ENCODE data around the gene C1QTNF5.

The C1QTNF5 gene

DNA sequence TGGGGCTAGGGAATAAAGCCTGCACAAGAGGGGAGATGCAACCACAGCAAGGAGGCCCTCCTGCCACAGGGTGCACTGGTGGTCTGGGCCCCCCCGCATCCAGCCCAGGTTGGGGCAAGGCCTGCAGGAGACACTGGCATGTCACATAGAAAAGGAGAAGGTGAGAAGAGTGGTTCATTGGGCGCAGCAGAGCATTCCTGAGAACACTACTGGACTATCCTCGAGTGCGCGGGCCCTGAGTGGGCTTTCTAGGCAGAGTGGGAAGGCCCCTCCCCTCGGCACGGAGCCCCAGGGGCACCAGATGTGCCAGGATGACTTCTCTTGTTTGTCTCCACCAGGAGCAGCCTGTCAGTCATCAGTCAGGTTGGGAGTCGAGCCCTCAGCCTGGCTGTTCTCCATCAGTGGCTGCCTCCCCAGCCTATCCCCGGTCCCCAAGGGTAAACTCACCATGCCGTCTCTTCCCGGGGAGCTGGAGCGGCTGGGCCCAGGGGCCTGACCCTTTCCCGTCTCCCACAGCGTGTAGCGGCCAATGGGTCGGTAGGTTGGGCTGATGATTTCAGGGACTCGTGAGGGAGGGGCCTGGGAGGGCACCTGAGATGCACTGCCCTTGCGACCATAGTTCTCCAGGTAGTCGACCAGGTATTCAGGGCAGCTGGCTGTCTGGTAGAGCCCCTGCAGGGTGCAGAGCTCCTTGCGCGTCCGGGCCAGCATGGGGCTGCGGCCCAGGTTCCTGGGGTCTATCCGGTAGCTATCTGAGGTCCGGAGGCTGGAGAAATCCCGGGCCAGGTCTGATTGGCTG is 31.8 kb upstream of the C1QTNF5 start:
- no peak for DNase-seq

GRCh38 chr11:119371778-119372182 is 31.1 kb upstream of the C1QTNF5 start:
- no peak for DNase-seq

GRCh38 chr11:119371067-119371601 is 30.5 kb upstream of the C1QTNF5 start:
- DNase-seq, result no peak

GRCh38 chr11:119370486-119371046 is 29.9 kb upstream of the C1QTNF5 start:
- DNase-seq, result no peak

- DNase-seq, result no peak
Measured at GRCh38 chr11:119369132-119369925, 28.6 kb upstream of the C1QTNF5 start.

- DNase-seq, result no peak
Measured at GRCh38 chr11:119368121-119369034, 27.7 kb upstream of the C1QTNF5 start.

- no peak for DNase-seq
Measured at GRCh38 chr11:119367661-119368120, 27.0 kb upstream of the C1QTNF5 start.

DNA sequence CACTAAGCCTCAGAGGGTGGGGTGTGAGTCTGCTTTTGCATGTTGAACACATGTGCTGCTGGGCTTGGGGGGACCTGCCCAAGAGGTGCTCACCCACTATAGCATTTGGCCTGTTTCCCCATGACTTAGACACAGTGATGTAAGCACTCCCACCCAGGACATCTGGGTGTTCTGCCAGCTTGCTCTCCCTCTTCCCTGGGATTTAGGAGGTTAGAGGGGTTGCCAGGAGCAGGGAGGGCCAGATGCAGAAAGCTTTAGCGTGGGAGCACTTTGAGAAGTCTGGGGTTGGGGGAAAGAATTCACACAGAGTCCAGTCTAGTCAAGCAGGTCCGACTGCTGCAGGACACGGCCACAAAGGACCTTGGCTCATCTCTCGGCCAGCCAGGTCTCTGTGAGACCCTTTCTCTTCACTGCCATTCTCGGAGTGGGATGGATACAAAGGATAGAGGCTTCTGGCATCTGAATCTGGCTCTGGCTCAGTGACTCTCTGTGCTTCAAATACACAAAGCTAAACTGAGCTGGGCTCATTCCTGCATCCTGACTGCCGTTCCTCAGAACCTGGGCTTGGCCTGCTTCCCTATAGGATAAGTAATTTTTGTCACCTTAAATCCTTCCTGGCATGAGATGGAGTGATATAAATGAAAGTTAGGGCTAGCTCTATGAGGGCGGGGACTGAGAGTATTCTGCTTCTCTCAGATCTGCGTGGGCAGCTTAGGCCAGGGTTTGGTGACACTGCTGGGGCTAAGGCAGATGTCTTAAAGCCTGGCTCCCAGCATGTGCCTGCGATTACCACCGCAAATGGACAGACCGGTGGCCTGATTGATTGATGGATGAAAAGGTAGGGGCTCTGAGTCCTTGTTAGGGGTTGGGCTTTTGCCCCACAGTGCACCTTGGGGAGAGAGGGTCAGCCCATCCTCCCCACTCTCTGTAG is 26.3 kb upstream of the C1QTNF5 start:
- DNase-seq, result no peak

GRCh38 chr11:119365071-119365591 is 24.4 kb upstream of the C1QTNF5 start:
- DNase-seq, result no peak

- DNase-seq, result no peak
Measured at GRCh38 chr11:119363851-119364590, 23.3 kb upstream of the C1QTNF5 start.

DNA sequence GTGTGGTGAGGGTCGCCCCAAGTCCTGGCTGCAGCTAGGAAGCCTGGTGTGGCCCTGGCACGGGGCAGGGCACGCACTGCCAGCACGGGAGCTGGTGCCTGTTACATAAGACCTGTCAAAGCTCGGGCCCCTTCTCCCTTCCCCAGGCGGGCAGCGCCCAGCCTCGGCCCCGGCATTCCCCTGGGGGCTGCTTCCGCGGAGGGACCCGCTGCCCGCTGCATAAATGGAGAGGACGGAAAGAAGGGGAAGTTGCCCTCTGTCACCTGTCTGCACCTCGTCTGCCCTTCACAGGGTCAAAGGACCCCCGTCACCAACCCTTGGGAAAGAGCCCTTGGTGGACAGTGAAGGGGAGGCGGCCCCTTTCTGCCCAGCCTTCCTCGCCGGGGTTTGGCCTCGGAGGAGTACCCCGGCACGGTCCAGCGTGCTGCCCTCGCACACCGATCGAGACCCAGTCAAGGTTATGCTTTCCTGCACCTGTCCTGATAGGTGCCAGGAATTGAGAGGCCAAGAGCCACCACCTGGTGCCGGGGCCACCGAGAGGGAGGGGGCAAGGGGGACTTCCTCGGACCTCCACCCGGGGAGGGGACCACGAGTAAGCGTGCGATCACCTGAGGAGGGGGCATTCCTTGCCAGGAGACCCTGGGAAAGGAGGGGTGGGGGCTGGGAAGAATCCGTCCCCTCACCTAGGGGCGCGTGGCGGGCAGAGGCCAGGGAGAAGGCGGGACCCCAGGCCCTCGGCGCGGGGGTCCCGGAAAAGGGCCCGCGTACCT is 22.6 kb upstream of the C1QTNF5 start:
- DNase-seq, result no peak

- DNase-seq, result no peak
Measured at GRCh38 chr11:119362741-119363080, 22.0 kb upstream of the C1QTNF5 start.

DNA sequence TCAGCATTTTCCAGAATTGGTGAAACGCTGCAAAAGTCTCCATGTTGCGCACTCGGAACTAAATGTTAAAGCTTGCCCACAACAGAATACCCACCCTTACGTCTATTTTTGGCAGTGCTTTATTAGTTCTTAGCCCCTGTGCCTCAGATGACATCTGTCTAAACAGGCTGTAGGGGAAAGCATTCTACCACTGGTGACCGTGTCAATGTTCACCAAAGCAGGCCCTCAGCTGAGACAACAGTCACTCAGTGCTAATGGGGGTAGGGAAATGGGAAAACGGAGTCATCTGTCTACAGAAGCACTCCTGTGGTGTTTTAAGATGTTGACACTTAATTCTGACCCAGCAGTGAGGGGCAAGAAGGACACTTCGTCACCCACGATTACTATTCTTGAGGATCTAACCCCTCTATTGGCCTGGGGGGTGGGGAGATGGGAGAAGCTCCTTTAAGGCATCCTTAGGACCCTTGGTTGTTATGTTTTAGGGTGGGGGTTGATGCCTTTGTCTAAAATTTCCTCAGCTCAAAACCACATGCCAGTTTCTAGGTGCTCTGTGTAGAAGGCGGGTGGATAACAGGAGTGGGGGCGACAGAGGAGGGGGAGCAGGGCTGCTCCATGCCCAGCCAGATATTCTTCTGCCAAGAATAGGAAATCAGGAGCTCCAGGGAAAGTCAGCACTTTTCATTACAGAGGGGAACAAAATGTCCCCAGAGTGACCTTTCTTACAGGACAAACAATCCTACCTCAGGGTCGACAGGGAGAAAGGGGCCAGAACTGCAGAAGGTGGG is 21.4 kb upstream of the C1QTNF5 start:
- no peak for DNase-seq

- no peak for DNase-seq
Measured at GRCh38 chr11:119361056-119361787, 20.5 kb upstream of the C1QTNF5 start.

- no peak for DNase-seq
Measured at GRCh38 chr11:119359365-119360214, 18.9 kb upstream of the C1QTNF5 start.

- DNase-seq, result no peak
Measured at GRCh38 chr11:119357074-119357473, 16.4 kb upstream of the C1QTNF5 start.
